HepG2 (cell line): ENCODE results near the gene PFKP. TPM values are rescaled to one million over a fixed set of nuclear protein-coding genes. Genes with fewer than 3 reads are reported as not detected.

ENCODE experiments used
- ATAC-seq: fragments of 200-7000 bp; cut with Tn5 transposase; 3 replicates; pipeline ENCODE4 v1.9.1; 2020; ENCODE audit warnings: mild to moderate bottlenecking, moderate library complexity
- BruUV-seq: library from RNA; stranded (reverse); fragments of 400-500 nt; replicated peaks from 2 replicates; lab custom pipeline; 2021; lab: Mats Ljungman, UMichigan
- CTCF ChIA-PET: fragments of 300-600 bp; formaldehyde crosslinking; extraction: SDS; loops from one replicate; lab custom pipeline; 2021; ENCODE audit warnings: low total read pairs, inconsistent platforms, low intra/inter-chr PET ratio; lab: Yijun Ruan, JAX
- POLR2A ChIA-PET: fragments of 350-600 bp; sonication (Branson Sonifier 250); formaldehyde crosslinking; loops from one replicate; lab custom pipeline; 2020; ENCODE audit warnings: antibody characterized with exemption, inconsistent platforms; lab: Yijun Ruan, JAX
- DNase-seq: peaks from one replicate; pipeline ENCODE4 v3.0.0-alpha.2; 2015; ENCODE audit warnings: low spot score
- FAIRE-seq: peaks from 3 replicates; lab custom pipeline; 2011; peaks lifted over from hg19 to GRCh38; lab: Jason Lieb, UNC
- H2AFZ ChIP-seq: one replicate; pipeline ENCODE4 v1.6.1; 2011; ENCODE audit warnings: low read length, inconsistent platforms
- H3K27ac ChIP-seq: fragments of 300-600 bp; 3 replicates; pipeline ENCODE4 v1.8.0; 2011; ENCODE audit warnings: mixed run types, mild to moderate bottlenecking, mixed read lengths, low read length, inconsistent platforms; ENCODE audit not compliant: insufficient read depth; ENCODE audit errors: extremely low read length
- H3K27me3 ChIP-seq, 2 experiments: fragments of 200-600 bp in 1 of 2; 2 replicates in 1 of 2; 3 replicates in 1 of 2; pipeline versions ENCODE4 v1.6.0 to v1.8.0; 2011; ENCODE audit warnings: low read length in 2 of 2, mild to moderate bottlenecking in 2 of 2, moderate library complexity in 2 of 2, inconsistent platforms in 1 of 2; ENCODE audit not compliant: insufficient read depth in 2 of 2, control insufficient read depth in 1 of 2
- H3K36me3 ChIP-seq, 2 experiments: fragments of 200-600 bp in 1 of 2; replicated peaks in 1 of 2; 2 replicates in 1 of 2; 3 replicates in 1 of 2; pipeline versions ENCODE4 v1.5.1 to v1.8.0; 2011; ENCODE audit warnings: low read length in 2 of 2, inconsistent platforms in 1 of 2; ENCODE audit not compliant: insufficient read depth in 2 of 2, control insufficient read depth in 1 of 2
- H3K4me1 ChIP-seq: 2 replicates; pipeline ENCODE4 v1.5.1; 2012; ENCODE audit warnings: low read length, inconsistent platforms; ENCODE audit not compliant: insufficient read depth
- H3K4me2 ChIP-seq: 2 replicates; pipeline ENCODE4 v1.6.0; 2011; ENCODE audit warnings: low read depth, low read length, inconsistent platforms
- H3K4me3 ChIP-seq, 3 experiments: fragments of 200-600 bp in 1 of 3; sonication (generic), shearing (Covaris generic) in 1 of 3; replicated peaks in 1 of 3; 2 replicates each; pipeline ENCODE4 v1.5.1; 2011 to 2016; ENCODE audit warnings: low read length in 3 of 3, inconsistent platforms in 2 of 3, low read depth in 2 of 3, mild to moderate bottlenecking in 2 of 3, control low read depth in 1 of 3, mixed read lengths in 1 of 3; ENCODE audit not compliant: insufficient read depth in 1 of 3
- H3K79me2 ChIP-seq: one replicate; pipeline ENCODE4 v1.6.1; 2011; ENCODE audit warnings: low read length, inconsistent platforms; ENCODE audit not compliant: insufficient read depth
- H3K9ac ChIP-seq: 2 replicates; pipeline ENCODE4 v1.6.0; 2011; ENCODE audit warnings: mild to moderate bottlenecking, low read depth, low read length, inconsistent platforms; ENCODE audit not compliant: insufficient read depth
- H3K9me3 ChIP-seq: 2 replicates; pipeline ENCODE4 v1.5.1; 2012; ENCODE audit warnings: mild to moderate bottlenecking, low read length
- H4K20me1 ChIP-seq: 2 replicates; pipeline ENCODE4 v1.6.0; 2011; ENCODE audit warnings: inconsistent platforms, mild to moderate bottlenecking, low read length, moderate library complexity; ENCODE audit not compliant: insufficient read depth
- KAT7 ChIP-seq: IDR thresholded peaks from 2 replicates; pipeline ENCODE4 v1.6.1; 2018; ENCODE audit warnings: borderline replicate concordance, missing compliant biosample characterization
- KLF13 ChIP-seq: sonication (generic); formaldehyde crosslinking; IDR thresholded peaks from 2 replicates; pipeline ENCODE4 v1.4.0; 2020; ENCODE audit warnings: mild to moderate bottlenecking, missing genetic modification reagents
- RBM22 ChIP-seq: fragments of 200-400 bp; formaldehyde crosslinking; optimal IDR thresholded peaks from 2 replicates; pipeline ENCODE3; 2017; ENCODE audit warnings: mild to moderate bottlenecking, low read length, moderate library complexity
- SALL2 ChIP-seq: sonication (generic); formaldehyde crosslinking; IDR thresholded peaks from 2 replicates; pipeline ENCODE4 v1.8.1; 2023; ENCODE audit warnings: mild to moderate bottlenecking, missing genetic modification reagents, inconsistent platforms
- SIX4 ChIP-seq: sonication (generic); formaldehyde crosslinking; IDR thresholded peaks from 2 replicates; pipeline ENCODE4 v1.4.0; 2020; ENCODE audit warnings: missing genetic modification reagents
- ZBTB46 ChIP-seq: sonication (generic); formaldehyde crosslinking; IDR thresholded peaks from 2 replicates; pipeline ENCODE4 v1.4.0; 2020; ENCODE audit warnings: mild to moderate bottlenecking, missing genetic modification reagents, borderline replicate concordance
- ZNF569 ChIP-seq: sonication (generic); formaldehyde crosslinking; IDR thresholded peaks from 2 replicates; pipeline ENCODE4 v1.5.0; 2020; ENCODE audit warnings: mild to moderate bottlenecking, missing genetic modification reagents, moderate library complexity, borderline replicate concordance
- ZNF746 ChIP-seq: sonication (generic); formaldehyde crosslinking; IDR thresholded peaks from 2 replicates; pipeline ENCODE4 v1.8.0; 2022; ENCODE audit warnings: mild to moderate bottlenecking, missing genetic modification reagents
- ZSCAN21 ChIP-seq: sonication (generic); formaldehyde crosslinking; IDR thresholded peaks from 2 replicates; pipeline ENCODE4 v1.8.0; 2022; ENCODE audit warnings: mild to moderate bottlenecking, missing genetic modification reagents, moderate library complexity, borderline replicate concordance
- WGBS: methylation state at CpG from one replicate; pipeline ENCODE4 v1.1.6; 2017; ENCODE audit warnings: low lambda C conversion rate; 5-methylcytosine and 5-hydroxymethylcytosine counted together
- in situ Hi-C: cut with HindIII; loops from 2 replicates; pipeline ENCODE4 v1.10.0; 2017; ENCODE audit warnings: low pct_unique_long_range_greater_than_20kb; ENCODE audit not compliant: extremely low pct_ligation_motif_present
- intact Hi-C: fragments of 100-400 bp; cut with micrococcal nuclease; formaldehyde crosslinking; loops from one replicate; pipeline ENCODE4 v1.10.0; 2022; ENCODE audit not compliant: unreplicated experiment
- polyA plus RNA-seq, 8 experiments: library from polyadenylated mRNA; depleted of rRNA in 3 of 8; stranded (reverse) in 7 of 8; unstranded in 1 of 8; fragments of >200 nt; fragmentation: Illumina TruSeq in 4 of 8; extraction: Trizol in 4 of 8; gene quantifications; 2 replicates each; pipeline versions ENCODE4 v1.2.1 to v1.2.3, GENCODE V29; 2011 to 2016; ENCODE audit warnings: low read depth in 4 of 8, missing spikeins in 1 of 8, mixed read lengths in 1 of 8; ENCODE audit not compliant: insufficient read depth in 1 of 8
- total RNA-seq, 5 experiments: library from RNA; depleted of rRNA; stranded (reverse); fragments of >200 nt; fragmentation: Illumina TruSeq; extraction: Trizol; gene quantifications; 2 replicates each; pipeline ENCODE4 v1.2.3, GENCODE V29; 2016; ENCODE audit warnings: low read depth in 1 of 5

The PFKP gene
- total and polyA plus RNA-seq, 2 of the 13 experiments (the other 11 are each of a cell fraction or from before 2014, with no cell fraction given), result 0.80 to 2.4 TPM

GRCh38 chr10:3076138-3076537, 8.8 kb downstream of the PFKP start:
- no peak for DNase-seq
- Histone ChIP-seq H3K27me3 (no peaks in the 10 kb centered on the region), H3K27ac (no peak overlapping the region), H3K9me3 (no peaks in the 10 kb centered on the region), H2AFZ (no peak overlapping the region), H3K4me3 (no peak overlapping the region), H3K36me3 (no peaks in the 10 kb centered on the region), H4K20me1 (no peaks in the 10 kb centered on the region), H3K79me2 (no peaks in the 10 kb centered on the region), H3K4me1 (peaks cover 12% of the 10 kb centered on the region), H3K9ac (no peak overlapping the region), H3K4me2 (no peak overlapping the region)
- TF ChIP-seq ZSCAN21 (CRISPR knock-in tag) (no peak), KLF13 (CRISPR knock-in tag) (no peak), RBM22 (no peak), ZNF746 (CRISPR knock-in tag) (no peak), SIX4 (CRISPR knock-in tag) (no peak), KAT7 (no peak), ZNF569 (CRISPR knock-in tag) (no peak), SALL2 (CRISPR knock-in tag) (no peak), ZBTB46 (CRISPR knock-in tag) (no peak)
- BruUV-seq, result no TSS peak
- ATAC-seq, result no peak
- in situ Hi-C loops, result no loop called here
- ChIA-PET POLR2A (no interaction called here), CTCF (no interaction called here)
- no peak for FAIRE-seq
- WGBS, result 83% methylated on average over 15 of the region's 16 CpGs
- intact Hi-C loops, result no loop called here
